ENCODE data around the gene EPS15. TPM values are rescaled to one million over a fixed set of nuclear protein-coding genes. Genes with fewer than 3 reads are reported as not detected.
"Not testable (repeated sequence)": the region's sequence is repeated elsewhere in the genome, so short reads cannot be mapped to it uniquely, and the experiment has no call there.

Gene EPS15
- 30.4 and 31.7 TPM in 2 replicates for total RNA-seq (2014; rRNA removed; shearing (Covaris generic))

DNA sequence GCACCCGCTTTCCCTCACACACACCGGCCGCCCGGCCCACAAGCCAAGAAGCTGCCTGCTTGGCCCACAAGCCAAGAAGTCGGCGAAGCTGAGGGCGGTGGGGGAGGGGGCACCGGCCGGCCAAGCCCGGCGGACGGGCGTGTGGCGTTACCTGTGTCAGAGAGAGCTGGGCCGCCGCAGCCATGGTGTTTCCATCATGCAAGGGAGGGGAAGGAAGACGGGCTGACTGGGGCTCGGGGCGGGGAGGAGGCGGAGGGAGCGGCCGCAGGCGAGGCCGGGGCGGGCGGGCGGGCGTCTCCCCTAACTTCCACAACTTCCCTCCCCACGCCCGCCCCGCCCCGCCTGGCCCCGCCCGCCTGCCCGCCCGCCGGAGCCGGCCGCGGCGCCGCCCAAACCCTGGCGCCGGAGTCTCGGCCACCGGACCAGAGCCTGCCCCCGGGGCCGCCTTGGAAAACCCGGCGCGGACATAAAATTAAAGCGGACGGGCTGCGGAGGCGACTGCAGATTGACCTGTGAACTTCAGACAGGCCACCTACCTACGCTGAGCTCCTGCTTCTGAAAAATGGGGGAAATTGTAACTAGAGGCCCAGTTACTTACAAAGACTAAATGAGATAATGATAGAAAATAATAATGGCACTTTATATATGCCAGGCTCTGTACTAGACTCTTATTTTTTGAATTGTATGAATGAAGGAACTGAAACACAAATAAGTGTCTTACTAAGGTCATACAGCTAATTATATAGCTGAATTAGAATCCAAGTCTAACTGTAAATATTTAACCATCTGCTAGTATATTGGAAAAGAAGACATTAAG lies at the start of gene EPS15:
EPS15 (minus strand) TSS at position 219 of the 817 bp plus-strand sequence; CDS start at position 184, 35 bp downstream.
- DNase-seq (ENCODE audit: low read depth in 1 of 2, low spot score in 2 of 2): peak; percentile 70 to 90
- Histone ChIP-seq H3K4me1 (replicated peaks) (peaks cover 41% of the 10 kb centered on the region), H3K9me3 (replicated peaks) (no peaks in the 10 kb centered on the region), H3K27ac (peak within 1 kb of the TSS; percentile 64), H3K27me3 (replicated peaks) (no peaks in the 10 kb centered on the region), H3K36me3 (peaks cover 9% of the 10 kb centered on the region; the same call in 1 of the 2 replicates), H3K4me3 (peak within 1 kb of the TSS; percentile 96)

DNA sequence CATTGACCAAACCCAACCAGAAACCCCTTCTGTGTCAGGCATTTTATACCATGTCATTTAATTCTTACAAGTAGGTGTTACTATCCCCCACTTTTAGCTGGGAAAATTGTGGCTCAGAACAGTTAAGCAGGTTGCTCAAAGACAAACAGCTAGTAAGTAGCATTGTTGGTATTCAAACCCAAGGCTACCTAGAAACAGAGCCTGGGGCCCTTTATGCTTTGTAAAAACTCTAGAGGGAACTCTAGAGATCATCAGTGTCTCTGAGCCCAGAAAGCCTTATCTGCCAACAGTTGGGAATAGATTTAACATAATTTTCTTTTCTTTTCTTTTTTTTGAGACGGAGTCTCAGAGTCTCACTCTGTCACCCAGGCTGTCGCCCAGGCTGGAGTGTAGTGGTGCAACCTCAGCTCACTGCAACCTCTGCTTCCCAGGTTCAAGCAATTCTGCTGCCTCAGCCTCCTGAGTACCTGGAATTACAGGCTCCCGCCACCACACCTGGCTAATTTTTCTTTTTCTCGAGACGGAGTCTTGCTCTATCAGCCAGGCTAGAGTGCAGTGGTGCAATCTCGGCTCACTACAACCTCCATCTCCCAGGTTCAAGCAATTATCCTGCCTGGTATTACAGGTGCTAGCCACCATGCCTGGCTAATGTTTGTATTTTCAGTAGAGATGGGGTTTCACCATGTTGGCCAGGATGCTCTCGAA lies 49.3 kb upstream of the EPS15 start:
- H3K4me3 ChIP-seq: no peak overlapping the region
- no peak for DNase-seq (ENCODE audit: low read depth in 1 of 2, low spot score in 2 of 2)
- H3K9me3 ChIP-seq (replicated peaks): no peaks in the 10 kb centered on the region
- no peaks in the 10 kb centered on the region for H3K27me3 ChIP-seq (replicated peaks)
- H3K36me3 ChIP-seq: no peaks in the 10 kb centered on the region
- no peak overlapping the region; the same call in 1 of the 2 replicates for H3K27ac ChIP-seq
- H3K4me1 ChIP-seq (replicated peaks): peaks cover 39% of the 10 kb centered on the region

- H3K36me3 ChIP-seq: no peaks in the 10 kb centered on the region
- H3K4me3 ChIP-seq: no peak overlapping the region
- DNase-seq (ENCODE audit: low read depth in 1 of 2, low spot score in 2 of 2): no peak
- no peaks in the 10 kb centered on the region for H3K27me3 ChIP-seq (replicated peaks)
- H3K4me1 ChIP-seq (replicated peaks): peaks cover 39% of the 10 kb centered on the region
- H3K9me3 ChIP-seq (replicated peaks): no peaks in the 10 kb centered on the region
- H3K27ac ChIP-seq: no peak overlapping the region
Measured at GRCh38 chr1:51567653-51568052, 48.6 kb upstream of the EPS15 start.

DNA sequence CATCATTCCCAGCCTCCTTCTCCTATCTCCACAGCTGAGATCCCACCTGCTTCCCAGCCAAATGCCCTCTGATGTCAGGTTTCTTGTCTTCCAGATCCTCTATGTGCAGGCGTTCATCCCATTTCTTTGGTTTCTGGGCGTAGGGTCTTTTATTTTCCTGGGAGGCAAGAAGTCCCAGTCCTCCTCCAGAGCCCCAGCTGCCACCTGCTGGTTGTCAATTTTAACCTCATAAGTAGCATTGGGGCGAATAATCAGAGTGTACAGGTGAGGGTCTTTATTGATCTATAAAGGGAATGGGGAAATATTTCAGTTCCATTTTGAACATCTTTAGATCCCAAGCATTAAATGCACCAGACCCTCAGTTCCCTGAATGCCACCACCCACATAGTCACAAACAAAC lies 47.2 kb upstream of the EPS15 start:
- Histone ChIP-seq H3K9me3 (replicated peaks) (no peaks in the 10 kb centered on the region), H3K4me3 (no peak overlapping the region), H3K4me1 (replicated peaks) (peaks cover 39% of the 10 kb centered on the region), H3K27me3 (replicated peaks) (no peaks in the 10 kb centered on the region), H3K36me3 (no peaks in the 10 kb centered on the region), H3K27ac (no peak overlapping the region)
- no peak for DNase-seq (ENCODE audit: low read depth in 1 of 2, low spot score in 2 of 2)

DNA sequence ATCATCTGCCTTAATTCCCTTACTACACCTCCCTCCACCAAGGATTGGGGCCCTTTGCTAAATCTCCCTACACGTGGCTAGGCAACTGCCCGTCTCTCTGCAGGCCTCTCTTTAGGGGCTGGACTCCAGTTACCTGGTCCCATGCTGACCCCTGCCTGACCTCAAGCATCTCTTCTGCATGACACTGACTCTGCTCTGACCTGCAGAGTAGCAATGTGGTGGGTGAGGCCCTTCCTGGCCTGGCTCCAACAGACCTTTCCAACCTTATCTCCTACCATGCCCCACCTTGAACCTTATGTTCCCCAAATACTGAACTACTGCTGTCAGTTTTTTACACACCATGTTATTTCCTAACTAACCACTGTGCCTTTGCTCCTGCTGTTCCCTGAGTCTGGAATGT lies 45.9 kb upstream of the EPS15 start:
- Histone ChIP-seq H3K27ac (no peak overlapping the region), H3K4me3 (no peak overlapping the region), H3K9me3 (replicated peaks) (no peaks in the 10 kb centered on the region), H3K36me3 (no peaks in the 10 kb centered on the region), H3K27me3 (replicated peaks) (no peaks in the 10 kb centered on the region), H3K4me1 (replicated peaks) (peaks cover 31% of the 10 kb centered on the region)
- DNase-seq (ENCODE audit: low read depth in 1 of 2, low spot score in 2 of 2): no peak

GRCh38 chr1:51564124-51564523 lies 45.1 kb upstream of the EPS15 start:
- Histone ChIP-seq H3K27ac (no peak overlapping the region), H3K27me3 (replicated peaks) (no peaks in the 10 kb centered on the region), H3K4me1 (replicated peaks) (peaks cover 31% of the 10 kb centered on the region), H3K9me3 (replicated peaks) (no peaks in the 10 kb centered on the region), H3K36me3 (no peaks in the 10 kb centered on the region), H3K4me3 (no peak overlapping the region)
- no peak for DNase-seq (ENCODE audit: low read depth in 1 of 2, low spot score in 2 of 2)

- Histone ChIP-seq H3K27ac (no peak overlapping the region), H3K27me3 (replicated peaks) (no peaks in the 10 kb centered on the region), H3K36me3 (no peaks in the 10 kb centered on the region), H3K4me1 (replicated peaks) (peaks cover 42% of the 10 kb centered on the region), H3K4me3 (no peak overlapping the region), H3K9me3 (replicated peaks) (no peaks in the 10 kb centered on the region)
- no peak for DNase-seq (ENCODE audit: low read depth in 1 of 2, low spot score in 2 of 2)
Measured at GRCh38 chr1:51561702-51562101, 42.6 kb upstream of the EPS15 start.

DNA sequence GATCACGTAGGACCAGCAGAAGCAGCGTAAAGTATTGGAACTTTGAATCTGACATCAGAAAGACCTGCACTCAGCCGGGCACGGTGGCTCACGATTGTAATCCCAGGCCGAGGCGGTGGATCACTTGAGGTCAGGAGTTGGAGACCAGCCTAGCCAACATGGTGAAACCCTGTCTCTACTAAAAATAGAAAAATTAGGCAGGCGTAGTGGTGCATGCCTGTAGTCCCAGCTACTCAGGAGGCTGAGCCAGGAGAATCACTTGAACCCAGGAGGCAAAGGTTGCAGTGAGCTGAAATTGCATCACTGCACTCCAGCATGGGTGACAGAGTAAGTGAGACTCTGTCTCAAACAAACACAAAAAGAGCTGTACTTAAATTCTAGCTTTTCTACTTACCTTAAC lies 41.8 kb upstream of the EPS15 start:
- not testable (repeated sequence) for DNase-seq (ENCODE audit: low read depth in 1 of 2, low spot score in 2 of 2); H3K27ac ChIP-seq; H3K4me3 ChIP-seq; H3K36me3 ChIP-seq; H3K27me3 ChIP-seq (replicated peaks); H3K9me3 ChIP-seq (replicated peaks)
- H3K4me1 ChIP-seq (replicated peaks): peaks cover 48% of the 10 kb centered on the region

DNA sequence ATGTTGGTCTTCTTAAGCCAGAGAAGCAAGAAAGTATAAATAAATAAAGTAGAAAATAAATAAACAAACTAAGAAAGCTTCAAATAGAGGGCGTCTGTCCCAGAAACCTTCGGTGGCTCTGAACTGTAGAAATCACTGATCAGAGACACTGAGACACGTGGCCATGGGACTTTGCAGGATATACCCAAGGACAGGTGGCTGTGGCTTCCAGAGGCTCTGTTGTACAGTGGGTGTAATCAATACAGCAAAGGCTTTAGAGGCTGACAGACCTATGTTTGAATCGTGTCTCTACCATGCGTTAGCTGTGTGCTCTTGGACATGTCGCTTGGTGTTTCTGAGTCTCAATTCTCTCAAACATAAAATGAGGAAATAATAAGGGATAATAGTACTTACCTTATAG lies 41.0 kb upstream of the EPS15 start:
- Histone ChIP-seq H3K9me3 (replicated peaks) (no peaks in the 10 kb centered on the region), H3K36me3 (no peaks in the 10 kb centered on the region), H3K4me1 (replicated peaks) (peaks cover 48% of the 10 kb centered on the region), H3K27me3 (replicated peaks) (no peaks in the 10 kb centered on the region), H3K27ac (no peak overlapping the region), H3K4me3 (no peak overlapping the region)
- DNase-seq (ENCODE audit: low read depth in 1 of 2, low spot score in 2 of 2): peak in 1 of 2 experiments; percentile 68

- no peak overlapping the region for H3K27ac ChIP-seq
- no peak overlapping the region for H3K4me3 ChIP-seq
- no peaks in the 10 kb centered on the region for H3K9me3 ChIP-seq (replicated peaks)
- H3K4me1 ChIP-seq (replicated peaks): peaks cover 48% of the 10 kb centered on the region
- H3K36me3 ChIP-seq: no peaks in the 10 kb centered on the region
- no peaks in the 10 kb centered on the region for H3K27me3 ChIP-seq (replicated peaks)
- DNase-seq (ENCODE audit: low read depth in 1 of 2, low spot score in 2 of 2): no peak
Measured at GRCh38 chr1:51559501-51559900, 40.4 kb upstream of the EPS15 start.

GRCh38 chr1:51559064-51559500 lies 40.0 kb upstream of the EPS15 start:
- no peak overlapping the region for H3K4me3 ChIP-seq
- peaks cover 44% of the 10 kb centered on the region for H3K4me1 ChIP-seq (replicated peaks)
- H3K27ac ChIP-seq: peak overlapping the region; percentile 71
- no peaks in the 10 kb centered on the region for H3K36me3 ChIP-seq
- H3K27me3 ChIP-seq (replicated peaks): no peaks in the 10 kb centered on the region
- no peaks in the 10 kb centered on the region for H3K9me3 ChIP-seq (replicated peaks)
- DNase-seq (ENCODE audit: low read depth in 1 of 2, low spot score in 2 of 2): no peak

DNA sequence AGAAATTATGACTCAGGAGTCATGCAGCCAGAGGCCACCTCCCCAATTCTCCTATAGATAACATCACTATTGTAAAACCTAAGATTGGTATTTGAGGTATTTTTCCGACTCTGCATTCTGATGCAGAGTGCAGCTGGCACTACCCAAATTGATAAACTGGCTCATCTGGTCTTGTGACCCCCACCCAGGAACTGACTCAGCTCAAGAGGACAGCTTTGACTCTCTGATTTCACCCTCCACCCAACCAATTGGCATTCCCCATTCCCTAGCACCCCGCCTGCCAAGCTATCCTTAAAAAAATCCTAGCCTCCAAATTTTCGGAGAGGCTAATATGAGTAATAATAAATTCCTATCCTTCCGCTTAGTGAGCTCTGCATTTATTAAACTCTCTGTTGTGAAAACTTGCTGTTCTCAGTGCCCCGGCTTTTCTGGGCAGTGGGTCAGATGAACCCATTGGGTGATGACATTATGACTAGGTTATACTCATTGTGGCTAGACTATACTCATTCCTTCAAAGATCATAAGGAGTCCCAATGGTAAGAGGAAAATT lies 39.4 kb upstream of the EPS15 start:
- no peaks in the 10 kb centered on the region for H3K9me3 ChIP-seq (replicated peaks)
- peaks cover 42% of the 10 kb centered on the region for H3K4me1 ChIP-seq (replicated peaks)
- no peak overlapping the region for H3K4me3 ChIP-seq
- DNase-seq (ENCODE audit: low read depth in 1 of 2, low spot score in 2 of 2): peak; percentile 85 to 91
- no peaks in the 10 kb centered on the region for H3K36me3 ChIP-seq
- H3K27ac ChIP-seq: peak overlapping the region; percentile 71
- no peaks in the 10 kb centered on the region for H3K27me3 ChIP-seq (replicated peaks)

DNA sequence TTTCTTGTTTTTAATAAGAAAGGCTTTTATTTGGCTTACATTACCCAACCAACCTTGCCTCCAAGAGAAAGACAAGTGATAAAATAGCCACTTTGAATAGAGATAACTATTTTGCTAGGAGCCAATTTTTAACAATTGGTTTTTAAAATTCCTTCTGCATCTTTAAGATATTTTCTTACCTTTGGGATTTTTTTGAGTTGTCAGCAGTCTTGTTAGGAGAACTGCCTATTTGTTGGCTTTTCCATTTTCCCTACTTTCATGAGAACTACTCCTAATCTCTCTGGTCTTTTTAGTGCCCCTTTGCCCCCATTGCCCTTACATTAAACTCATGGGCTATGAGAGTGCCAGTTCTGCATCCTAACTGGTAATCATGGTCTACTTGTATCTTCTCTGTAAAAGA lies 38.1 kb upstream of the EPS15 start:
- DNase-seq (ENCODE audit: low read depth in 1 of 2, low spot score in 2 of 2): no peak
- Histone ChIP-seq H3K36me3 (no peaks in the 10 kb centered on the region), H3K27me3 (replicated peaks) (no peaks in the 10 kb centered on the region), H3K4me3 (no peak overlapping the region), H3K9me3 (replicated peaks) (no peaks in the 10 kb centered on the region), H3K4me1 (replicated peaks) (peaks cover 42% of the 10 kb centered on the region), H3K27ac (peak overlapping the region; percentile 60; the same call in 1 of the 2 replicates)

All from SJSA1 (cell line).